A549 (cell line): ENCODE results near the gene VASN. TPM values are rescaled to one million over a fixed set of nuclear protein-coding genes. Genes with fewer than 3 reads are reported as not detected.

Experiments used
- ATAC-seq, 2 experiments: fragments of 200-7000 bp in 1 of 2; fragments of >200 bp in 1 of 2; cut with Nextera tagmentation in 1 of 2; cut with Tn5 transposase in 1 of 2; 3 replicates each; pipeline versions ENCODE4 v1.8.0 to v1.9.1; 2018 to 2020; ENCODE audit warnings: mild to moderate bottlenecking in 1 of 2, moderate library complexity in 1 of 2
- CTCF ChIA-PET: fragments of 300-600 bp; sonication (Branson Sonifier 250); formaldehyde crosslinking; extraction: SDS; loops from one replicate; lab custom pipeline; 2021; ENCODE audit warnings: antibody characterized with exemption, inconsistent platforms; lab: Yijun Ruan, JAX
- POLR2A ChIA-PET: fragments of 350-600 bp; formaldehyde crosslinking; extraction: SDS; loops from one replicate; lab custom pipeline; 2021; ENCODE audit warnings: antibody characterized with exemption, inconsistent platforms; lab: Yijun Ruan, JAX
- DNase-seq, 2 experiments: peaks; one replicate each; pipeline versions ENCODE4 v3.0.0 to v3.0.0-alpha.2; 2011 to 2016; ENCODE audit warnings: low read depth in 1 of 2, low spot score in 1 of 2
- FAIRE-seq: peaks from 2 replicates; lab custom pipeline; 2011; peaks lifted over from hg19 to GRCh38; lab: Jason Lieb, UNC
- H3K27ac ChIP-seq, 2 experiments: fragments of >200 bp; sonication (Bioruptor Twin); formaldehyde crosslinking; 3 replicates each; pipeline ENCODE4 v1.5.1; 2016 to 2017
- H3K4me1 ChIP-seq: fragments of >200 bp; sonication (Bioruptor Twin); formaldehyde crosslinking; 3 replicates; pipeline ENCODE4 v1.6.1; 2016
- H3K4me2 ChIP-seq: fragments of >200 bp; sonication (Bioruptor Twin); formaldehyde crosslinking; 3 replicates; pipeline ENCODE4 v1.6.1; 2016
- H3K4me3 ChIP-seq: fragments of >200 bp; sonication (Bioruptor Twin); formaldehyde crosslinking; 3 replicates; pipeline ENCODE4 v1.5.1; 2016
- H3K9me3 ChIP-seq: fragments of >200 bp; sonication (Bioruptor Twin); formaldehyde crosslinking; 3 replicates; pipeline ENCODE4 v1.6.1; 2016
- BCL3 ChIP-seq: fragments of >200 bp; sonication (Bioruptor Twin); formaldehyde crosslinking; IDR thresholded peaks from 3 replicates; pipeline ENCODE4 v1.6.1; 2016
- CBX8 ChIP-seq: fragments of 200-600 bp; sonication (generic); IDR thresholded peaks from 2 replicates; pipeline ENCODE4 v1.6.1; 2016
- CTCF ChIP-seq: fragments of >200 bp; sonication (Bioruptor Twin); formaldehyde crosslinking; IDR thresholded peaks from 3 replicates; pipeline ENCODE4 v1.5.1; 2016
- EHF ChIP-seq: fragments of 250-450 bp; sonication (Bioruptor Pico); IDR thresholded peaks from 2 replicates; pipeline ENCODE4 v1.5.0; 2020; ENCODE audit warnings: mild to moderate bottlenecking
- EHMT2 ChIP-seq: fragments of 200-600 bp; sonication (generic); IDR thresholded peaks from 2 replicates; pipeline ENCODE4 v1.6.1; 2016; ENCODE audit warnings: antibody characterized with exemption, low read depth, mild to moderate bottlenecking, moderate library complexity
- ELK1 ChIP-seq: fragments of 150-350 bp; IDR thresholded peaks from 2 replicates; pipeline ENCODE4 v1.6.1; 2014; ENCODE audit warnings: low read depth, mild to moderate bottlenecking, low read length
- FOXS1 ChIP-seq: fragments of 250-450 bp; sonication (Bioruptor Pico); IDR thresholded peaks from 2 replicates; pipeline ENCODE4 v1.5.0; 2020; ENCODE audit warnings: mild to moderate bottlenecking, moderate library complexity
- GATA3 ChIP-seq: IDR thresholded peaks from 2 replicates; pipeline ENCODE4 v1.6.1; 2012; ENCODE audit warnings: borderline replicate concordance
- HEYL ChIP-seq: fragments of 250-450 bp; sonication (Bioruptor Pico); IDR thresholded peaks from 2 replicates; pipeline ENCODE4 v1.8.0; 2021; ENCODE audit warnings: mild to moderate bottlenecking, moderate library complexity
- HOXB13 ChIP-seq: fragments of 250-450 bp; sonication (Bioruptor Pico); IDR thresholded peaks from 2 replicates; pipeline ENCODE4 v1.5.0; 2020; ENCODE audit warnings: low read depth, mild to moderate bottlenecking, moderate library complexity
- JUN ChIP-seq, 2 experiments: fragments of >200 bp; sonication (Bioruptor Twin); formaldehyde crosslinking; IDR thresholded peaks; 2 replicates in 1 of 2; 3 replicates in 1 of 2; pipeline ENCODE4 v1.6.1; 2016 to 2017
- KDM5A ChIP-seq: fragments of 200-600 bp; sonication (generic); IDR thresholded peaks from 2 replicates; pipeline ENCODE4 v1.6.1; 2016; ENCODE audit warnings: antibody characterized with exemption, mild to moderate bottlenecking
- MAX ChIP-seq: IDR thresholded peaks from 2 replicates; pipeline ENCODE4 v1.6.1; 2012
- MYC ChIP-seq: IDR thresholded peaks from 2 replicates; pipeline ENCODE4 v1.6.1; 2012; ENCODE audit warnings: mild to moderate bottlenecking, inconsistent platforms, low read length, improper control_type of control experiment, borderline replicate concordance
- NPAS2 ChIP-seq: fragments of 250-450 bp; sonication (Bioruptor Pico); IDR thresholded peaks from 2 replicates; pipeline ENCODE4 v1.8.0; 2022; ENCODE audit warnings: mild to moderate bottlenecking, moderate library complexity, borderline replicate concordance
- NR3C1 ChIP-seq: fragments of >200 bp; sonication (Bioruptor Twin); formaldehyde crosslinking; IDR thresholded peaks from 3 replicates; pipeline ENCODE4 v1.6.1; 2017
- POLR2A ChIP-seq: IDR thresholded peaks from 2 replicates; pipeline ENCODE4 v1.6.1; 2012; ENCODE audit warnings: mild to moderate bottlenecking, low read length
- TFCP2L1 ChIP-seq: fragments of 250-450 bp; sonication (Bioruptor Pico); IDR thresholded peaks from 2 replicates; pipeline ENCODE4 v1.5.0; 2021; ENCODE audit warnings: mild to moderate bottlenecking
- ZC3H11A ChIP-seq: fragments of 450-650 bp; IDR thresholded peaks from 2 replicates; pipeline ENCODE4 v1.6.1; 2014; ENCODE audit warnings: antibody characterized with exemption, mild to moderate bottlenecking
- ZFP36 ChIP-seq: fragments of 450-650 bp; IDR thresholded peaks from 2 replicates; pipeline ENCODE4 v1.6.1; 2014; ENCODE audit warnings: borderline replicate concordance; ENCODE audit not compliant: partially characterized antibody
- ZNF302 ChIP-seq: fragments of 250-450 bp; sonication (Bioruptor Pico); IDR thresholded peaks from 2 replicates; pipeline ENCODE4 v1.9.0; 2021; ENCODE audit warnings: inconsistent platforms, mild to moderate bottlenecking, moderate library complexity
- WGBS: methylation state at CpG from one replicate; pipeline ENCODE4 v1.1.6; 2017; ENCODE audit errors: missing lambda C conversion rate; 5-methylcytosine and 5-hydroxymethylcytosine counted together
- polyA plus RNA-seq, 4 experiments: library from polyadenylated mRNA; depleted of rRNA in 3 of 4; stranded (reverse); fragments of >200 nt; fragmentation: RNase III in 1 of 4; extraction: RNeasy Plus Mini Kit Qiagen cat#74134 plus additional on column Dnase treatment in 1 of 4; gene quantifications; 2 replicates in 3 of 4; 3 replicates in 1 of 4; pipeline ENCODE4 v1.2.3, GENCODE V29; 2011 to 2017

The VASN gene
- polyA plus RNA-seq, 2 of the 4 experiments (the other 2 are of a cell fraction), result 2.3 to 4.0 TPM

- H3K4me2 ChIP-seq, result no peak overlapping the region
- H3K4me1 ChIP-seq, result peaks cover 19% of the 10 kb centered on the region; the same call in 2 of the 3 replicates
- POLR2A ChIA-PET, result no interaction called here
- no peaks in the 10 kb centered on the region for H3K9me3 ChIP-seq
- WGBS, result 77% methylated on average over 27 of the region's 27 CpGs
- no peak overlapping the region for H3K27ac ChIP-seq
- no peak overlapping the region for H3K4me3 ChIP-seq
- TF ChIP-seq NPAS2 (CRISPR knock-in tag), result no peak
- no peak for TF ChIP-seq TFCP2L1
- TF ChIP-seq MAX, result no peak
- no peak for TF ChIP-seq EHF
- TF ChIP-seq ELK1, result no peak
- TF ChIP-seq ZNF302 (CRISPR knock-in tag), result no peak
- TF ChIP-seq ZC3H11A, result no peak
- TF ChIP-seq MYC, result no peak
- DNase-seq (no peak), ATAC-seq (no peak), FAIRE-seq (no peak)
- CTCF ChIA-PET, result interaction anchor here (0.6 to 32.6 kb wide), 13 partner anchors 10 to 135 kb away, joined by 3 to 833 read pairs (median 5); partner anchors contain the start of genes PAM16 and VASN
These were observed 17.7 kb downstream of the VASN start for GRCh38 chr16:4389051-4389955.

GRCh38 chr16:4390266-4391260 is 18.9 kb downstream of the VASN start:
- CTCF ChIA-PET, result interaction anchor here (0.6 to 32.6 kb wide), 12 partner anchors 9 to 102 kb away, joined by 3 to 833 read pairs (median 5); partner anchors contain the start of genes PAM16 and VASN
- ATAC-seq (peak in 1 of 2 experiments; percentile 40; a peak in 2 of 6 replicates), DNase-seq (no peak), FAIRE-seq (no peak)
- no peak overlapping the region for H3K4me3 ChIP-seq
- H3K4me1 ChIP-seq, result peaks cover 19% of the 10 kb centered on the region; the same call in 2 of the 3 replicates
- POLR2A ChIA-PET, result no interaction called here
- TF ChIP-seq ZFP36 (no peak), GATA3 (no peak), JUN (IDR thresholded peaks at IDR 0.05) (no peak), HEYL (CRISPR knock-in tag) (no peak), CTCF (no peak), FOXS1 (no peak), CBX8 (no peak), NR3C1 (no peak), KDM5A (no peak), BCL3 (no peak), HOXB13 (no peak), EHF (no peak), EHMT2 (no peak), POLR2A (no peak)
- 87% methylated on average over 18 of the region's 18 CpGs for WGBS
- no peak overlapping the region for H3K27ac ChIP-seq
- no peak overlapping the region for H3K4me2 ChIP-seq
- no peaks in the 10 kb centered on the region for H3K9me3 ChIP-seq
